ENCODE measurements around the gene AMIGO2.

The AMIGO2 gene

GRCh38 chr12:47078733-47079467 lies 859 bp downstream of the AMIGO2 start:
- no peak for TF ChIP-seq CTCF (IDR thresholded peaks at IDR 0.05; ENCODE audit: low read depth, low read length)
- DNase-seq (ENCODE audit: extremely low read depth, low read depth): no peak

- no peak for DNase-seq (ENCODE audit: extremely low read depth, low read depth)
- no peak for TF ChIP-seq CTCF (IDR thresholded peaks at IDR 0.05; ENCODE audit: low read depth, low read length)
Observed at GRCh38 chr12:47078086-47078395, 1.7 kb downstream of the AMIGO2 start.

GRCh38 chr12:47077206-47078085 lies 2.3 kb downstream of the AMIGO2 start:
- TF ChIP-seq CTCF (IDR thresholded peaks at IDR 0.05; ENCODE audit: low read depth, low read length): no peak
- DNase-seq (ENCODE audit: extremely low read depth, low read depth): no peak

GRCh38 chr12:47075192-47076084 lies 4.3 kb downstream of the AMIGO2 start:
- TF ChIP-seq CTCF (IDR thresholded peaks at IDR 0.05; ENCODE audit: low read depth, low read length): no peak
- DNase-seq (ENCODE audit: extremely low read depth, low read depth): no peak

- TF ChIP-seq CTCF (IDR thresholded peaks at IDR 0.05; ENCODE audit: low read depth, low read length): no peak
Observed at GRCh38 chr12:47074757-47075156, 5.0 kb downstream of the AMIGO2 start.

GRCh38 chr12:47073951-47074350 lies 5.8 kb downstream of the AMIGO2 start:
- no peak for DNase-seq (ENCODE audit: extremely low read depth, low read depth)
- TF ChIP-seq CTCF (IDR thresholded peaks at IDR 0.05; ENCODE audit: low read depth, low read length): no peak

More at GRCh38 chr12:47074757-47075156, 5.0 kb downstream of the AMIGO2 start:
- DNase-seq (ENCODE audit: extremely low read depth, low read depth): no peak
